ENCODE results near the gene PCDHGA1.

DNA sequence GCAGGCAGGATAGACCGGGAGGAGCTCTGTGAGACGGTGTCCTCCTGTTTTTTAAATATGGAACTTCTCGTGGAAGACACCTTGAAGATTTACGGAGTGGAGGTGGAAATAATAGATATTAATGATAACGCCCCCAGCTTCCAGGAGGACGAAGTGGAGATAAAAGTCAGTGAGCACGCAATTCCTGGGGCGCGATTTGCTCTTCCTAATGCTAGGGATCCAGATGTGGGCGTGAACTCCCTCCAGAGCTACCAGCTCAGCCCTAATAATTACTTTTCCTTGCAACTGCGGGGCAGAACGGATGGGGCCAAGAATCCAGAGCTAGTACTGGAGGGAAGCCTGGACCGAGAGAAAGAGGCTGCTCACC is 91.2 kb downstream of the PCDHGA1 start:
- TF ChIP-seq CTCF (IDR thresholded peaks at IDR 0.05) (no peak), ZFX (IDR thresholded peaks at IDR 0.05; ENCODE audit: borderline replicate concordance) (no peak)

Measured in 22Rv1 (cell line).